BE2C (cell line): ENCODE results near the gene KCNK15.

Source experiments
- DNase-seq: peaks from one replicate; pipeline ENCODE4 v3.0.0-alpha.2; 2020
- H3K27me3 ChIP-seq: fragments of 250-450 bp; sonication (Bioruptor Pico); 2 replicates; pipeline ENCODE4 v1.5.1; 2020; ENCODE audit warnings: mild to moderate bottlenecking
- H3K36me3 ChIP-seq: fragments of 250-450 bp; sonication (Bioruptor Pico); 2 replicates; pipeline ENCODE4 v1.5.1; 2020; ENCODE audit warnings: mild to moderate bottlenecking
- H3K4me1 ChIP-seq: fragments of 250-450 bp; sonication (Bioruptor Pico); 2 replicates; pipeline ENCODE4 v1.5.1; 2020
- H3K4me3 ChIP-seq: 2 replicates; pipeline ENCODE4 v1.5.1; 2011; ENCODE audit warnings: low read depth, low read length
- H3K9me3 ChIP-seq: fragments of 250-450 bp; sonication (Bioruptor Pico); 2 replicates; pipeline ENCODE4 v1.5.1; 2020
- CTCF ChIP-seq: IDR thresholded peaks from 2 replicates; pipeline ENCODE4 v1.5.1; 2012; ENCODE audit warnings: mild to moderate bottlenecking, low read depth, low read length

KCNK15 gene

GRCh38 chr20:44727651-44728050 lies 18.0 kb upstream of the KCNK15 start:
- peaks cover 6% of the 10 kb centered on the region for H3K4me1 ChIP-seq
- H3K9me3 ChIP-seq = no peaks in the 10 kb centered on the region
- no peak for DNase-seq
- no peak for TF ChIP-seq CTCF
- no peaks in the 10 kb centered on the region for H3K27me3 ChIP-seq
- H3K4me3 ChIP-seq = no peak overlapping the region
- H3K36me3 ChIP-seq = no peaks in the 10 kb centered on the region

- peak; percentile 74 for DNase-seq
- TF ChIP-seq CTCF = no peak
- no peaks in the 10 kb centered on the region for H3K27me3 ChIP-seq
- H3K4me3 ChIP-seq = 0 out of 2 replicates have a peak overlapping the region, but pooled peaks have one; percentile 1
- no peaks in the 10 kb centered on the region for H3K9me3 ChIP-seq
- H3K4me1 ChIP-seq = peaks cover 6% of the 10 kb centered on the region
- H3K36me3 ChIP-seq = no peaks in the 10 kb centered on the region
Measured at GRCh38 chr20:44728801-44729443, 16.7 kb upstream of the KCNK15 start.

GRCh38 chr20:44730441-44730840 lies 15.2 kb upstream of the KCNK15 start:
- DNase-seq = no peak
- no peak for TF ChIP-seq CTCF
- Histone ChIP-seq H3K9me3 (no peaks in the 10 kb centered on the region), H3K36me3 (no peaks in the 10 kb centered on the region), H3K4me1 (peaks cover 6% of the 10 kb centered on the region), H3K4me3 (no peak overlapping the region), H3K27me3 (no peaks in the 10 kb centered on the region)

- Histone ChIP-seq H3K9me3 (no peaks in the 10 kb centered on the region), H3K36me3 (no peaks in the 10 kb centered on the region), H3K27me3 (no peaks in the 10 kb centered on the region), H3K4me1 (peaks cover 9% of the 10 kb centered on the region), H3K4me3 (no peak overlapping the region)
- DNase-seq = no peak
- TF ChIP-seq CTCF = no peak
Measured at GRCh38 chr20:44731657-44732056, 14.0 kb upstream of the KCNK15 start.

GRCh38 chr20:44732327-44732726 lies 13.3 kb upstream of the KCNK15 start:
- Histone ChIP-seq H3K4me1 (peaks cover 9% of the 10 kb centered on the region), H3K27me3 (no peaks in the 10 kb centered on the region), H3K36me3 (no peaks in the 10 kb centered on the region), H3K9me3 (no peaks in the 10 kb centered on the region), H3K4me3 (no peak overlapping the region)
- no peak for DNase-seq
- TF ChIP-seq CTCF = no peak

DNA sequence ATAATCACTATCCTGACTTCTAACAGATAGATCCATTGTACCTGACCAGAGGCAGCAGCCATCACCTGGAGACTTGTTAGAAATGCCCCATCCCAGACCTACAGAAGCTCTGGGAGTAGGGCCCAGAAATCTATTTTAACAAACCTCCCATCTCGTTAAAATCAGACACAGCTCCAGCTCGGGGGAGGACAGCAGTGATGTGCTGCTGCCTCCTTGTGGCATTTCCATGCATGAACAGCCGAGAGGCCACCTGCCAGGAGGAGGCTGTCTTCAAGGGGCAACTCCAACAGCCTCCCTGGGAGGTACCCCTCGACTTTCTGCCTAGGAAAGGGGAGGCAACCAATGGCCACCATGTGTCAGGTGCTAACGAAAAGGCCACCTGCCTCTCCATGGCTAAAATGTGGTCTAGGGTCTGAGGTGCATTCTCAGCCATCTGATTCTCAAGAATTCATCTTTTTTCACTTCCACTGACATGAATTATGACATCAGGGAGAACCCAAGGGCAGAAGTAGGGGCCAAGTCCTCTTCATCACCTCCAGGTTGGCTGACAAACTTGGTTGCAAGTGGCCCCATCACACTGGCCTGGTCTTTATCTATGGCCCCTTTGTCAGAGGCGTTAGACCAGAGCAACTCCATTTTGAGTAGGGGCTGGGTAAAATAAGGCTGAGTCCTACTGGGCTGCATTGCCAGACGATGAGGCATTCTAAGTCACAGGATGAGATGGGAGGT lies 12.2 kb upstream of the KCNK15 start:
- peak; percentile 71 for DNase-seq
- TF ChIP-seq CTCF = peak; percentile 93
- H3K9me3 ChIP-seq = no peaks in the 10 kb centered on the region
- H3K4me1 ChIP-seq = peaks cover 8% of the 10 kb centered on the region
- no peaks in the 10 kb centered on the region for H3K27me3 ChIP-seq
- no peaks in the 10 kb centered on the region for H3K36me3 ChIP-seq
- H3K4me3 ChIP-seq = no peak overlapping the region
